SH-SY5Y (cell line): ENCODE results near the gene NCOA5.

Experiments
- GATA2 ChIP-seq: IDR thresholded peaks from 2 replicates; pipeline ENCODE4 v1.6.1; 2011; ENCODE audit warnings: mild to moderate bottlenecking, low read depth, low read length
- GATA3 ChIP-seq: IDR thresholded peaks from 2 replicates; pipeline ENCODE4 v1.6.1; 2011; ENCODE audit warnings: low read depth, mild to moderate bottlenecking, low read length, moderate library complexity

DNA sequence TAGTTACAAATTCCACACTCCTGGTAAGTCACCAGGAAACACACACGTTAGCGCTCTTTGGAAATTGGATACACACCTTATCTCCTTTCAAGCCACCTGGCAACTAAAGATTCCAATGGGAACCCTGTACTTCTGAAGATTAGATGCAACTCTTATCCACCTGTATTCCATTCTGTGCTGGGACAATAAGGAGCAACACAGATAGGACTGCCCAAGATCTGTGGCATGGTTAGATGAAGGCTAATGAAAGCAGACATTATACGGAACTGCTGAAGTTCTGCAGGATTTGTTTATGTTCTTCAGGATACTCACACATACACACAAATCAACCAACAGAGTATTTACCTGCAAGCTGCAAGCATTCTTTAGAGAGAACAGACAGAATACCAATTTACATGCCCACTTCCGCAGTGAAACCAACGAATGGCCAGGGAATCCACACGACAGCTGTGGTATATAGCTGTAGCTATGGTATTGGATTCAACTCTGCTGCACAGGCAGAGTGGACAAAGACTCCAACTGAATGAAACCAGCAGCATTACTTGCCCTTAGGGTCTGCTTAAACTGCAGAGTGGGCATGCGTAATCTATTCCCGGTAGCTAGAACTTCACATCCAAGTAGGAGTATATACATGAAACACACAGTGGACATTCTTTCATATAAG lies 12.0 kb downstream of the NCOA5 start:
- TF ChIP-seq GATA2 (no peak), GATA3 (no peak)
